ENCODE measurements around the gene ARHGAP10. TPM values are rescaled to one million over a fixed set of nuclear protein-coding genes. Genes with fewer than 3 reads are reported as not detected.

Gene ARHGAP10
- total RNA-seq, 1 experiment from 2014 or later: 36.6 TPM

DNA sequence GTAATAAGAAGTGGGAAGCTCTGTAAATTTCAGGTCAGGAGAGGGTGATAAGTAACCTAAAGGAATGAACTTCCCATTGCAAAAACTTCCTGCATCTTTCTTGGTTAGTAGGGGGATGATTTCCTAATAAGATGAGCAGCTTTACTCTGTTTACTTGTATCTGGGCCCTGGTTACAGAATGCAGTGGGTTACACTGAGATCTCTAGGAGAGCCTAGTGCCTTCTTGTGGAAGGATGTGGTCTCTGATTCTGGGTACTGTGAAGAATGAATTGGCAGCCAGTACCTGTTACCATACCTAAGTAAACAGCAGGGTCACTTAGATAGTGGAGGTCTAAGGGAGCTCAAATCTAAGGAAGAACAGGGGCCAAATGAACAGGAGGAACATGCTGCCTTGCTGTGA, 320.6 kb downstream of the ARHGAP10 start:
- no peaks in the 10 kb centered on the region for H3K4me1 ChIP-seq
- DNase-seq: no peak
- ChIA-PET POLR2A (no interaction called here), CTCF (no interaction called here)
- Mint-ChIP-seq H3K27me3 (ENCODE audit: insufficient read depth, unreplicated experiment) (no peaks in the 10 kb centered on the region), H3K36me3 (ENCODE audit: insufficient read depth, unreplicated experiment) (peaks cover 11% of the 10 kb centered on the region), H3K9me3 (ENCODE audit: unreplicated experiment) (no peaks in the 10 kb centered on the region), H3K27ac (ENCODE audit: unreplicated experiment) (no peak overlapping the region), H3K4me3 (ENCODE audit: unreplicated experiment) (no peak overlapping the region), H3K4me1 (ENCODE audit: low read depth, unreplicated experiment) (no peaks in the 10 kb centered on the region)
- intact Hi-C loops (cut with micrococcal nuclease; ENCODE audit: unreplicated experiment): no loop called here
- no peaks in the 10 kb centered on the region for H3K9me3 ChIP-seq
- no peaks in the 10 kb centered on the region for H3K27me3 ChIP-seq (replicated peaks; ENCODE audit: control insufficient read depth, insufficient read depth, low read length)
- TF ChIP-seq, protein P1, sequence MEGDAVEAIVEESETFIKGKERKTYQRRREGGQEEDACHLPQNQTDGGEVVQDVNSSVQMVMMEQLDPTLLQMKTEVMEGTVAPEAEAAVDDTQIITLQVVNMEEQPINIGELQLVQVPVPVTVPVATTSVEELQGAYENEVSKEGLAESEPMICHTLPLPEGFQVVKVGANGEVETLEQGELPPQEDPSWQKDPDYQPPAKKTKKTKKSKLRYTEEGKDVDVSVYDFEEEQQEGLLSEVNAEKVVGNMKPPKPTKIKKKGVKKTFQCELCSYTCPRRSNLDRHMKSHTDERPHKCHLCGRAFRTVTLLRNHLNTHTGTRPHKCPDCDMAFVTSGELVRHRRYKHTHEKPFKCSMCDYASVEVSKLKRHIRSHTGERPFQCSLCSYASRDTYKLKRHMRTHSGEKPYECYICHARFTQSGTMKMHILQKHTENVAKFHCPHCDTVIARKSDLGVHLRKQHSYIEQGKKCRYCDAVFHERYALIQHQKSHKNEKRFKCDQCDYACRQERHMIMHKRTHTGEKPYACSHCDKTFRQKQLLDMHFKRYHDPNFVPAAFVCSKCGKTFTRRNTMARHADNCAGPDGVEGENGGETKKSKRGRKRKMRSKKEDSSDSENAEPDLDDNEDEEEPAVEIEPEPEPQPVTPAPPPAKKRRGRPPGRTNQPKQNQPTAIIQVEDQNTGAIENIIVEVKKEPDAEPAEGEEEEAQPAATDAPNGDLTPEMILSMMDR (IDR thresholded peaks at IDR 0.05; ENCODE audit: insufficient read depth in 1 of 2, low read depth in 1 of 2, low read length in 1 of 2, severe bottlenecking in 1 of 2, unreplicated experiment in 1 of 2): no peak
- no peaks in the 10 kb centered on the region for H3K36me3 ChIP-seq (ENCODE audit: control insufficient read depth, insufficient read depth, low read length)
- BruUV-seq (replicated peaks): no TSS peak
- no peak overlapping the region for H3K4me3 ChIP-seq (ENCODE audit: low read depth, low read length)

- H3K9me3 ChIP-seq: no peaks in the 10 kb centered on the region
- H3K4me1 ChIP-seq: no peaks in the 10 kb centered on the region
- Mint-ChIP-seq H3K9me3 (ENCODE audit: unreplicated experiment) (no peaks in the 10 kb centered on the region), H3K4me3 (ENCODE audit: unreplicated experiment) (no peak overlapping the region), H3K27me3 (ENCODE audit: insufficient read depth, unreplicated experiment) (no peaks in the 10 kb centered on the region), H3K27ac (ENCODE audit: unreplicated experiment) (no peak overlapping the region), H3K4me1 (ENCODE audit: low read depth, unreplicated experiment) (no peaks in the 10 kb centered on the region), H3K36me3 (ENCODE audit: insufficient read depth, unreplicated experiment) (peaks cover 8% of the 10 kb centered on the region)
- intact Hi-C loops (cut with micrococcal nuclease; ENCODE audit: unreplicated experiment): no loop called here
- ChIA-PET CTCF (no interaction called here), POLR2A (no interaction called here)
- DNase-seq: no peak
- H3K4me3 ChIP-seq (ENCODE audit: low read depth, low read length): no peak overlapping the region
- no peaks in the 10 kb centered on the region for H3K27me3 ChIP-seq (replicated peaks; ENCODE audit: control insufficient read depth, insufficient read depth, low read length)
- H3K36me3 ChIP-seq (ENCODE audit: control insufficient read depth, insufficient read depth, low read length): no peaks in the 10 kb centered on the region
- no TSS peak for BruUV-seq (replicated peaks)
- TF ChIP-seq, protein P1 (IDR thresholded peaks at IDR 0.05; ENCODE audit: insufficient read depth in 1 of 2, low read depth in 1 of 2, low read length in 1 of 2, severe bottlenecking in 1 of 2, unreplicated experiment in 1 of 2): no peak
Observed at GRCh38 chr4:148053298-148054003, 321.6 kb downstream of the ARHGAP10 start.

- TF ChIP-seq, protein P1 (IDR thresholded peaks at IDR 0.05; ENCODE audit: insufficient read depth in 1 of 2, low read depth in 1 of 2, low read length in 1 of 2, severe bottlenecking in 1 of 2, unreplicated experiment in 1 of 2): no peak
- no peak overlapping the region for H3K27ac Mint-ChIP-seq (ENCODE audit: unreplicated experiment)
- H3K36me3 Mint-ChIP-seq (ENCODE audit: insufficient read depth, unreplicated experiment): peaks cover 4% of the 10 kb centered on the region
- peak in 1 of 2 experiments; percentile 6 for DNase-seq
- H3K4me3 Mint-ChIP-seq (ENCODE audit: unreplicated experiment): no peak overlapping the region
- intact Hi-C loops (cut with micrococcal nuclease; ENCODE audit: unreplicated experiment): no loop called here
- Histone ChIP-seq H3K27me3 (replicated peaks; ENCODE audit: control insufficient read depth, insufficient read depth, low read length) (no peaks in the 10 kb centered on the region), H3K9me3 (no peaks in the 10 kb centered on the region), H3K4me3 (ENCODE audit: low read depth, low read length) (no peak overlapping the region), H3K36me3 (ENCODE audit: control insufficient read depth, insufficient read depth, low read length) (no peaks in the 10 kb centered on the region), H3K4me1 (no peaks in the 10 kb centered on the region)
- H3K27me3 Mint-ChIP-seq (ENCODE audit: insufficient read depth, unreplicated experiment): no peaks in the 10 kb centered on the region
- no TSS peak for BruUV-seq (replicated peaks)
- CTCF ChIA-PET: no interaction called here
- H3K9me3 Mint-ChIP-seq (ENCODE audit: unreplicated experiment): no peaks in the 10 kb centered on the region
- POLR2A ChIA-PET: no interaction called here
- H3K4me1 Mint-ChIP-seq (ENCODE audit: low read depth, unreplicated experiment): no peaks in the 10 kb centered on the region
Observed at GRCh38 chr4:148054275-148054674, 322.4 kb downstream of the ARHGAP10 start.
